ENCODE data around the gene DUSP8.

Gene DUSP8

DNA sequence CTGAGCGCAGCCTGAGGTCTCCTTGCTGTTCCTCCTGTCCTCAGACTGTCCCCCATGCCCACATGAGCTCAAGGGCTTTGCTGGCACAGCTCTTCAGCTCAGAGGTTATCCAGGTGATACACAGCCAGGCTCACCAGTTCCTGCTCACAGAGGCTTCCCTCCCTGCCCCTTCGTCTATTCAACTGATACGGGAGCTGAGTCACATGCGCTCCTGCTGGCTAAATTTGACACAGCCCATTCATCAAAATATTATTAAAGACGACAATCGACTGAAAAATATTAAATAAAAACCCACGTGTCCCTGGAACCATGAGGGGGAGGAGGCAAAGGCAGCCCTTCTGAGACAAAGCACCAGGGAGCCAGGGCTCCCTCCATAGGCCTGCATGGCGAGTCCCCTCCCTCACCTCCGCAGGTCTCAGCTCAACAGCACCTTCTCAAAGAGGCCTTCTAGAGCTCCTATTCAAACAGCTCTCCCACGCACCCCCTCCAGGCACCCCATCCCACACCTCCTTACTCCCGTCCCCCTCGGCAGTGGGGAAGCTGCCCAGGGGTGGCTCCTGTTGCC is 40.5 kb downstream of the DUSP8 start:
- no peak for FAIRE-seq

DNA sequence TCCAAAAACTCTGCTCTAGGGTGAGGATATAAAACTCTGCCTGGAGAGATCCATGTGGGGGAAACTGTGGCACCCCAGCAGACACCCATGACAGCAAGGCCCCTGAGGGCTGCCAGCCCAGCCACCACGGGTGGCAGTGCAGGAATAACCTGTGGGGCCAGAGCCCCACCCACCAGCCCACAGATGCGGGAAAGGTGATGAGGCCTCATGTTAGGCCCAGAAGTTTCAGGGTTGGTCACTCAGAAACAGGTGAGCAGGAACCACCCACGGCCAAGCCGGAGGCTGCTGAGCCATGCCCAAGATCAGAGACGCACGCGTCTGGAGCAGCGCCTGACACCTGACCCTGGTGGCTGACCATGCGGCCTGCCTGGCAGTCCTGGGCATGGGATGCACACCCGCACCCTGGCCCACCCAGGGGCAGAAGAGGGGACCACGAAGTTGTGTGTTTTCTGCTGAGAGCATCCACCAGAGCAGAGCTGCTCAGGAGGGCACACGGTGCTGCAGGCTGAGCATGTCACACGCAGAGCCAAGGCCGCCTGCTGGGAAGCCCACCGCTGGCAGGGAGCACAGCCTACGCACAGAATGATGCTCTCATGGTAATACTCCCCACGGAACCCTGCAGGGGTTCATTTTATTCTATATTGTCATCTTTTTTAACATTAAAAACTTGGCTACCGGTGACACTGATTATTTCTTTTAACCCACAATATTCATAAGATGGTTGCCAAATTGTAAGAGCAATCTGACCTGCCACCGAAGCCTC is 41.2 kb downstream of the DUSP8 start:
- FAIRE-seq = no peak

DNA sequence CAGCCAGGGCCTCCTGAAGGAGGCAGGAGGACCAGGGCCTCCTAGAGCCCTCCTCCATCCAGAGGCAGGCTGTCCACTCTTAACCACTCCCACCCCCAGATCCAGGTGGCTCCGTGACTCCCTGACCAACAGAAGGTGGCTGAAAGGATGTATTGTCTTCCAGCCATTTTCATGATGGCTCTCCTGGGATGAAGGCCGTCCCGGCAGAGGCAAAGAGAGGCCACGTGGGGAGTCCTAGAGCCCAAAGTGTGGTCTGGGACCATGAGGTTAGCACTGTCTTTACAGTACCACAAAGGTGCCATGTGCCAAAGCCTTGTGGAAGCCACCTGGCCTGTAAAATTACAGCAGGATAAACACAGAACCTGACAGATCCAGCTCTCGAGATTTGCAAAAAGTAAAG is 42.3 kb downstream of the DUSP8 start:
- no peak for FAIRE-seq

DNA sequence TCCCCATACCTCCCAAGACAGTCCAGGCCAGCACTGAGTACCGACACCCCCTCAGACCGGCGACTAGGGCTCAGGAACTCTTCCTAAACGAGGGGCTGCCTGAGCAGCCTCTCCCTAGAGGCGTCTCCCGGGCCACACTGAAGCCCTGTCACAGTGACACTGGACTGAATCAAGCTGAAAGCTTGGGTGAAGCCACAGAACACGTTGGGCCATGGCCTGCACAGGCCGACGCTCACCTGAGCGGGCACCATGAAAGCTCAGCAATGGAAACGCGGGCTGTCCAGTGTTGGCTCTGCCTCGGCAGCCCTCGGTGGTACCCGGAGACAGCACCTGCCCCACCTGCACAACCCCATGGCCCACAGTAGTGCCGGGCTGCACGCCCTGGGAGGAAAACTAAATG is 42.8 kb downstream of the DUSP8 start:
- no peak for FAIRE-seq

DNA sequence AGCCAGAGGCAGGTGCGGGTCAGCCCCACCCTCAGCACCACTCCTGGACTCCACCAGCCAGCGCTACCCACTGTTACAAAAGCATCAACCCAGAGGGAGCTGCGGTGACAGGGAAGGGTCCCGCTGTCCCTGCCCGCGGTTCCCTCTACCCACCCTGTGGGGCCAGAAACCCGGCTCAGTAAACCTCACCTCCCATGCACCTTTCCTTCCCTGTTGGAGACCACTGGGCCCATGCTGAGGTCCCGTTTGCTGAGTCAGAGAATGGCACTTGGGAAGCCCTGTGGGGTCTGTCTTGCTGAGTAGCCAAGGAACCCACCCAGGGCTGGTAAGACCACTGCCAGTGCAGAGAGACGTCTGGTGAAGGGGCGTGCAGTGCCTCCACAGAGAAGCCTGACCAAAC is 43.4 kb downstream of the DUSP8 start:
- no peak for FAIRE-seq

DNA sequence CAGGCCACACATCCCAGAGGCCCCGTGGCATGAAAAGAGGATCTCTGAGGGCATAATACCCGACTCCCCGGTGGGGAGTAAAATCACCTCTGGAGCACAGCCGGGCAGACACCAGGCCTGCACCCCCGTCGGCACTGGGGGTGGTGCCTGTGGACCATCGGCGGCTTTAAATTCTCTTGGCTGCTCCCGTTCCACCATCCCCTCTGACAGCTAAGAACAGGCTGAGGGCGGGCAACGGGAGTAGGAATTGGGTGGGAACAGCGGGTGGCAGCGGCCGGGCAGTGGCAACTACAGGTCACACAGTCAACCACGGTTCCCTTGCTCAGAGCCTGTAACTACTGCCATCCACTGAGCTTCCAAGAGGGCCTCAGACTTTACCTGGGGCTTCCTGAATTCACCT is 45.3 kb downstream of the DUSP8 start:
- FAIRE-seq = no peak

DNA sequence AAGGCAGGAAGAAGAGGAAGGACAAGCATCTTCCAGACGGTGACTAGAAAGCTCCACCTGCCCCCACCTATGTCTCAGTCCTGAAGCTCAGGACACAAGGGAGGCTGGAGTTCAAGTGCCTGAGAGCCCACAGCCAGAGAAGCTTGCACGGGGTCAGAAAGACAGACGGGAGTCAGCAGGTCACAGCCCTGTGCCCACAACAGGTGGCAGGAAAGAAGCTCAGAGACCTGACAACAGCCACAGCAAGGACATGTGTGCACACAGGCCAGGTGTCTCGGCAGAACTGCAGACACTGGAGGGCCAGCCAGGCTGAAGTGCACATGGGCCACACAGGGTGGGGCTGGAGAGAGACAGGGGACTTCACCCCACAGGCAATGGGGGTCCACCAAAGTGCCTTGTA is 48.3 kb downstream of the DUSP8 start:
- FAIRE-seq = no peak

DNA sequence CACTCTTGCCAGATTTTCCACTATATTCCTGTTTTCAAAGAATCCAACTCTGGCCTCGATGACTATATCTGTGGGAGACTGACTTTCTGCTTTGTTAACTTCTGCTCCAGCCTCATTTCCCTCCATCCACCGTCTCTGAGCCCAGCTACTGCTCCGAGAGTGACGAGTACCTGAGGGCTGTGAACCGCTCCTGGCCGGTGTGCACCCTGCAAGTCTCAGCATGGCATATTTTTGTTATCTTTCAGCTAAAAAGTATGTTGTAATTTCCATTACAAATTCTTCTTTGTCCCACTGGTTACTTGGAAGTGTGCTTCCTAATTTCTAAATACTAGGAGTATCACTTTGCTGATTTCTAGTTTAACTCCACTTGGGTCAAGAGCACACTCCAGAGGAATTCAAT is 49.0 kb downstream of the DUSP8 start:
- FAIRE-seq = no peak

DNA sequence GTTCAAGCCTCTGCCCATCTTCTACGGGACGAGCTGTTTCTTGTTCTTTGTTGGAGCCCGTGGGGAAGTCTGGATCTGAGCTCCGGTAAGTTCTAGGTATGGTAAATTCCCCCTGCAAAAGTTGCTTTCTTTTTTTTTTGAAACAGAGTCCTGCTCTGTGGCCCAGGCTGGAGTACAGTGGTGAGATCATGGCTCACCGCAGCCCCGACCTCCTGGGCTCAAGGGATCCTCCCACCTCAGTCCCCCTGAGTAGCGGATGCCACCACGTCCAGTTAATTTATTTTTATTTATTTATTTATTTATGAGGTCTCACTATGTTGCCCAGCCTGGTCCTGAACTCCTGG is 50.0 kb downstream of the DUSP8 start:
- no peak for FAIRE-seq

DNA sequence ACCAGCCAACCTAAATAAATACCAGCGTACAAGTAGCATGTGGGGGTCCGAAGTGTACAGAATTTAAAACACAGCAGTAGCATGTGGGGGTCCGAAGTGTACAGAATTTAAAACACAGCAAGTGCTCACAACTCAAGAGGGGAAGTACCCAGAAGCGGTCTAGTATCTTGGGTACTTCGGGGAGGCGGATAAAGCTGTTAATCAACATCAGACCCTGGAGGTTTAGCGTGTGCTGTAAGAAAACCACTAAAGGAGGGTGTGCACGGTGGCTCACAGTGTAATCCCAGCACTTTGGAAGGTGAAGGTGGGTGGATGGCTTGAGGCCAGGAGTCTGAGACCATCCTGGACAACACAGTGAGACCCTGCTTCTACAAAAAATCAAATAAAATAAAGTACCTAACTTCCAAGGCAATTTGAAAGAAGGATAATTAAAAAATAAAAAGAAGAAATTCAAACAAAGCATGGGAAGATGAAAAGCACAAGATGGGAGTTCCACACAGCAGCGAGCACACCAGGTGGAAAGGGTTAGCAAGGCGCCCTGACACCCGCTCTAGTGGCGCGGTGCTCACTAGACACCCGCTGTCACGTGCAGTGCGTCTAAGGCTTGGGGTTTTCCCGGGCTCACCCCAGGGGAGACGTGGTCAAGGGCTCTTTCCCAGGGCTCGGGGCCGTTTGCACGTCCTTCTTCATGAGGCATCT is 50.5 kb downstream of the DUSP8 start:
- no peak for FAIRE-seq

DNA sequence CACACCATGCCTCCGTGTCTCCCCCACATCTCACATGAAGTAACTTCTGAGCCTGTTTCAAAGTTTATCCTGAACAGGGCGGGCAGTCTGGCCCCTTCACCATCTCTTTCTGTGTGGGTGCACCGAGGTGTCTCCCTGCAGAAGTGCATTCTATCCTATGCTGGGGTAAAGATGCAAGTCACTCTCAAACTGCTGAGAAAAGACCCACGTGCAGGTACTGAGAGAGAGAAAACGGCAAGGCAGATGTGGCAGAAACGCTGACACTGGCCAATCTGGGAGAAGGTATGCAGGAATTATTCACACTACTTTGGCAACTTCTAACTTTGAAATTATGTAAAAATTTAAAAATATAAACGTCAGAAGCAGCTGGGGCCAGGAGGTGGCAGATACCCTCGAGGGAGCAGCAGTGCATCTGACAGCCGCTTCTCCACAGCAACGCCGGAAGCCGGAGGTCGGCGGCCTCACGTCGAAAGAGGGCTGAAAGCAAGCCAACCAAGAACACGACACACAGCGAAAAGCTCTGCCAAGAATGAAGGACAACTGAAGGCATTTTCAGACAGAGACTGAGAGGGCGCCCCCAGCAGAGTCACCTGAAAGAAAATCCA is 51.3 kb downstream of the DUSP8 start:
- FAIRE-seq = no peak

DNA sequence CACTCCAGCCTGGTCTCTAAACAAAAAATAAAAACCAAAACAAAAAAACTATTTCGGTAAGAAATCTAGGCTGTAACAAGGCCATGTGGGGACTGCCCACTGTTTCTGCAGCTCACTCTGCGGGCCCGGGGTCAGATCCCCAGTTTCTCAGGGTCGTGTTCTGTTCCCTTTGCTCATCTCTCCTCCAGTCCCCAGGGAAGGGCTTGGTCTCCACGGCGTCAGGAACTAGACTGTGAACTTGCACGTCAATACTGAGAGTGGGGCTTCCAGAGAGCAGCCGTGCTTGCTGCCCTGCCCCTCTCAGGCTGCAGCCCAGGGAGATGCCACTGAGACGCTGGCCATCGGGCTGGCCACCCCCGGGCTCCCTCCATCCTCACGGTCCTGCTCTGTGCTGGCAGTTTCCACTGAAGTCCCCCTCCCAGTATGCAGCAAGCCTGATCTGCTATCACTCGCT is 51.8 kb downstream of the DUSP8 start:
- no peak for FAIRE-seq

DNA sequence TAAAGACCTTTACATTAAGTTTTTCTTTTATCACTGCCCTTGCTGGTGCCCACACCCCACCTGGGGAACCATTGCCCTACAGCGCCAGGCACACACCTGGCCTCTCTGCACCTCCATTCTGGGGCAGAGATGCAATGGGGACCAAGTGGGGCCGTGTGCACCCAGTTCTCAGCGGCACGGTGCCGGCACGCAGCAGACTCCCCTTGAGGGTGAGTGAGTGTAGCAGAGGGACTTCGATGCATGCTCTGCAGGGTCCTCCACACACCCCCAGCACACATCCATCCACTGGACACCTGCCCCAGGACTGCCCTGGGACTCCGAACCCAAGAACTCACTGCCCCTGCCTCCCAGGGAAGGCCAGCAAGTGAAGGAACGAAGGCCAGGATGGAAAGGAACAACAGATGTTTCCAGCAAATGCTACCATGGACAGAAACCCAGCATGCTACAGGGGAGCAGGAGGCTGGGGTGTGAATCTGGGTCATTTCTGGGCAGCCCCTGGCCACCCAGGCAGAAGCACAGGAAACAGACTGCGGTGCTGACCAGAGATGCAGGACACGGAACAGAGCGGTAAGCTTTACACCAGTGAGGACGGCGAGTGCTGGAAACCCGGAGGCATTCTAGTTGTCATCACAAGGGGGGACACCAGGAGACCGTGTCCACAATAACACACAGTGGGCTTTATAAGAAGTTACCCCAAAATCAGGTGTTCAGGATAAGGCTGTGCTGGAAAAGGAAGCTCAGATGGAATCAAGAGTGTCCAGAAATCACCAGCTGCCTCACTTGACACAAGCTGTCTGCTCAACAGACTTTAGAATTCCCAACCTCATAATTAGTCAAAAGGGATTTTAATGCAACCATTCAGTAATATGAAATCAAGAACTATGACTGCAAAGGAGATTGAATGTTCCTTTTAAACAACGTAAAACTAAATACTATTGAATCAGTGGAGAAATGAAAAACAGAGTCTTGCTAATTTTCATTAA is 52.8 kb downstream of the DUSP8 start:
- FAIRE-seq = no peak

DNA sequence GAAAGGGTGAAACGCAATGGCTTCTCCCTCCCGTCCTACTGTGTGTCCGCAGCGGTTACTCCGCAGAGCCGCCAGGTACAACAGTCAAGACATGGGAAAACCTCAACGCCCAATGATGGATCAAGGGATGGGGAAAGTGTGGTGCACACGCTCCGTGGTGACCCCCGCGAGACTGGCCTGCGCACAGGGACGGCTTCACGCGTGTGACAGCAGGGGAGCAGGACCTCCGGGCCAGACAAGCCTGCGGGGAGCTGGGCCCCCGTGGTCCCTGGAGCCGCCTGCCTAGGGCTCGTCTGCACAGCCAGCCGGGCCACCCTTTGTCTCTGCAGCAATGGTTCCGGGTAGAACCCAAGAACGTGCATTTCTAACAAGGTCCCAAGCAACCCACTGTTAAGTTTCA is 53.8 kb downstream of the DUSP8 start:
- FAIRE-seq = no peak

DNA sequence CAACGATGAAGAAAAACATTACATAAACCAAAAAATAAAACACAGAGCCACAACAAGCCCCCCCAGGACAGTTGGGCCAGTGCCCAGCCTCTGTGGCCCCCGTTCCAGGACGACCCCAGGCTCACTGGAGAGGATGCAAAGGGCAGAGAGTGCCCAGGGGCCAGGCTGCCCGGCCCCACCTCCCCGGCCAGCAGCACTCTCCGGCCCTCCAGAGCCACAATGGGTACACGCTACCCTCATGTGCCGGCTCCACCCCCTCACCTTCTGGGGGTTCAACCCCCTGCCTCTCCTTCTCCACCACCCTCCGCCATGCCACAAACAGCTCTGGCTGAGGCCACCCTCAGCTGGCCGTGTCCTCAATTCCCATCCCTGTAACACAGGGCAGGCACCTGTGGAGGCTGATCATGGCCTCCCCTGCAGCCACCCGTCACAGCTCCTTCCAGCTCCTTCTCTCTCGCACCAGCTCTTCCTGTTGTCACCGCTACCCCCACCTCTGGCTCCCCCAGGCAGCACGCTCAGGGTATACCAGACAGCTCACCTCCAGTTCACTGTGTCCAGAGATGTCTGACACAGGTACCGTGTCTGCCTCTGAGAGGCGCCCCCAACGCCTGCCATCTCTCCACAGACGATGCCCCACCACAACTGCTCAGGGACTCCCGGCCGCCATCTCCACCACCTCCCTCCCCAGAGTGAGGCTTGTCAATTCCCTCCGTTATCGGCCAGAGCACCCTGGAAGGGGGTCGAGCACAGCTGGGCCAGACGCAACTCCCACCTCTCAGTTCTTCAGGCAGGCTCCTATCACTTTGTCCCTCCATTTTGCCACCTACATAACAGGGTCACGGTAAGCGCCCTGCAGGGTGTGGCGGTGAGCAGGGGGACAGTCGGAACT is 54.7 kb downstream of the DUSP8 start:
- FAIRE-seq = no peak

DNA sequence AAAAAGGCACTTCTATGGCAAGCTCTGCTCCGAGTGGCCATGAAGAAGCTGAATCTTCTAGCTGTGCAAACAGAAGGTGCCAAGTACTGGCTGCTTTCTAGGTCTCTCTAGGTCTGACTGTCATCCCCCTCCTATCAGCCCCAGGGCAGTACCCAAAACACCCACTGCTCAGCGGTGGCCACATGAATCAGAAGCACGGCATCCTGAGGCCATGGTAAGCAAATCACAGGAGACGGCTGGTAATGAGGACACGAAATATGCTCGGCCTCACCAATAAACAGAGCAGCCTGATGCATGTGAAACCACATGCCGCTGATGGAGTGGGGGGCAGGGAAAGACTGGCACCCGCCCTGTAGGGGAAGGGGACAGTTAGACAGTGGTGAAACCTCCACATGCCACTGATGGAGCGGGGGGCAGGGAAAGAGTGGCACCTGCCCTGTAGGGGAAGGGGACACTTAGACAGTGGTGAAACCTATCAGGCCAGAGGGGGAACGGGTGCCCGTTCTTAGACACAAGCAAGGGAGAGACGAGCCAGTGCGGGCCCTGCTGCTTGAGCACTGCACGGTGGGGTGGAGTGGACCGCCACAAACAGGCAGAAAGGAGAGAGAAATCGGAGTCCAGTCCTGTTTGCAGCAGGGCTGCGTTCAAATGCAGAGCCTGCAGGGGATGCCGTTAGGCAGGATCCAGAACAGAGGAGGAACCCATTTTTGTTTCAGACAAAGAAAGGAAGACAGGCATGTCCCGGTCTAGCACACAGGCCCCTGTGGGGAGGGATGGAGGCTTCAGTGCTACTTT is 55.6 kb downstream of the DUSP8 start:
- FAIRE-seq = no peak

DNA sequence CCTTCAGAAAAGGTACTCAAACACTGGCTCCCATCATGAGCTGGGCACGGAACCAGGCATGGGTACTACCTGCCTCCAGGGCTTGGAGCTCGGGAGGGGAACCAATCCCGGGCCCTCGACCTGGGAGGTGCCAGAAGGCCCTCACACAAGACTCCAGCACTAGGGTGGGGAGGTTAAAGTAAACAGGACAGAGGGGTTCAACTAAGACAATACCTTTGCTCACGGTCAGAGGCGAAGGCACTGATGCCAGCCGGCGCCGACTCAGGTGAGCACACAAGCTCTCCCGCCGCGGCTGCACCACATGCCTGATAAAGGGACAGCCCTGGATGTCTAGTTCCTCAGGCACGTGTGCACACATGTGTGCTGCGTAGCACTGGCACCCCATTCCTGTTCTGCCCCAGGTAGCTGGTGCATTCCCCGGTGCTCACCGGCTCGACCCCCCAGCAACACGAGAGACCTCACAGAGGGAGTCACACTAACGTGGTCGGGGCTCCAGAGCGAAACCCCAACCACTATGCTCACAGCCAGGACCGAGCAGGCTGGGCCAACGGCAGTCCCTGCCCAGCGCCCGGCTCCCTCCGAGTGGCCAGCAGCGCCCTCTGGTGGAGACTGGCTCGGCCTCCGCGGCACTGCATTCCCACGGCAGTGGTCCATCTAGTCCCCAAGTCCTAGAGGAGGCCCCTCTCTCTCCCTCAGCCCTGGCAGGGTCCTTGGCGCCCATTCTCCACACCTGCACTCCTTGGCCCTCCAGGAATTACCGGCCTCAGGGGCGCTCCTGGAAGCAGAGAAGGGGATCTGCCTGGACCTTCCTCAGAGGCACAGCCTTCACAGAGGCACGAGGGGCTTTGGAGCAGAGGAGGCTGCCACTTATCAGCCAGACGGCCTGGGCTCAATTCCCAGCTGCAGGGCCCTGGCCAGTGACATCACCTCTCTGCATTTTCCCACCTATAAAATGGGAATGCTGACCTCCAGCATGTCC is 56.7 kb downstream of the DUSP8 start:
- FAIRE-seq = no peak

DNA sequence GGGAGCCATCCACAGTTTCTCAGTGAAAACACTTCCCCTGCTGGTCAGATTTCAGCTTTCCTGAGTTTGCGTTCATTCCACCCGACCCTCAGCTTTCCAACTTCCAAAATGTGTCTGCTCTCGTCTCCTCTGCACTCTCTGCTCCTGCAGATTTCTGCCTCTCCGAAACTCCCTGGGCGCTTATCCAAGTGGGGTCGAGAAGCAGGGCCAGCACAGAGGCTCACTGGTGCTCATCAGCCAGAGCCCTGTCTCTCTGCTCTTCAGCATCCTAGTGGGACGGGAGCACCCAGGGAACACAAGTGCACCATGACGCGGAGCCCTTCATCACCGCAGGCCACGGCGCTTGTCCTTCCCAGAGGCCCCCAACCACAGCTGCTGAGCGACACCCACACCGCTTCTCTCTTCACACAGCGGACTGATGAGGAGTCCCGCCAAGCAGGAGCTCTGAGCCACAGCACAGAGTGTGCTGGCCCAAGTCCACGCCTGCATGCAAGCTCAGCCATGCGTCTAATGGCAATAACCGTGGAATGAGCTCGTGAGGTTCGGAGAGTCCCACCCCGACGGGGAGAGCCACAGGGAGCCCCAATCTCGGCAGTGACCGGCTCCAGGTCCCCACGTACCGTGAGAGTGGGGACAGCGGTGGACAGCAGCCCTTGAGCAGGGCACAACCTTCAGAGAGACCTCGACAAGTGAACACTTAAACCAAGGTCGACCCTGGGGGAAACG is 57.6 kb downstream of the DUSP8 start:
- FAIRE-seq = no peak
